Measurements from ENCODE around the gene LGMN.
A peak's percentile ranks its signal among the peaks of the same experiment; 100 is the strongest.

LGMN gene

DNA sequence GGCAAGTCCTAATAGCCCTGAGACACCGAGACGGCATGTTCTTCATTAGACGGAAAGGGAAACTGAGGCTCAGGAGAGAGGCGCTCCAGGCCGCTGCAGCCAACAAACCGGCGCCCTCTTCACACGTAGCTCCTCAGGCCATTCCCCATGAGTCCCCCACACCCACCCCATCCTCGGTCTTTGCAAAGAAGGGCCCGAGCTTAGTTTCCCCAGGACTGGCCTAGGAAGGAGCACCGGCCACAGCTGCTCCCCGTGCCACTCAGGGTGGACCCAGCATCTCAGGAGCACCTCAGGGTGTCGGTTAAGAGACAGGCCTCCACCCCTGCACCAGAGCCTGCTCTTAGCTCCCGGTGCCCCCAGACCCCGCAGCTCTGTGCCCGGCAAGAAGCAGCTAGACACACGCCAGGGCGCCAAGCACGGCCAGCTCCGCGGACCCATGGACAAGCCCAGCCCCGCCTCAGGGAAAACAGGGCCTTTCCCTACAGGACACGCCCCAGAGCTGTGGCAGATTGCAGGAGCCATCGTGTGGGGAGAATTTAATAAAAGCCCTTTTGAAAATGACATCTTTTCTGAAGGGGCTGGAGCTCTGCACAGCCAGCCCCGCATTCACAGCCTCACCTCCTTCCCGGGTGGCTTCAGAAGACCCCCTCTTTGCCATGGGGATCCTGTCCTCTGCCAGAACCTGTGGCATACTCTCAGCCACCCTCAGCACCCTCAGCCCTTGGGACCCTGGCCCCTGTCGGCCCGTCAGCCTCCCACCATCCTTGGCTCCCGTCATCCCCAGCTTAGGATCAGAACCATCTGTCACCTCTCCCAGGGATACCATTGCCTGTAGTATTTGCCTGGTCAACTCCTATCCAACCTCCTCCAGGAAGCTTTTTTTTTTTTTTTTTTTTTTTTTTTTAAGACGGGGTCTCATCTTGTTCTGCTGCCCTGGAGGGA, 59.7 kb downstream of the LGMN start:
- CTCF ChIA-PET: interaction anchor here (0.8 to 14.9 kb wide), 12 partner anchors 12 to 583 kb away, joined by 3 to 402 read pairs (median 5); partner anchors contain the start of genes ATXN3, GOLGA5 and LGMN
- TF ChIP-seq, protein P1, sequence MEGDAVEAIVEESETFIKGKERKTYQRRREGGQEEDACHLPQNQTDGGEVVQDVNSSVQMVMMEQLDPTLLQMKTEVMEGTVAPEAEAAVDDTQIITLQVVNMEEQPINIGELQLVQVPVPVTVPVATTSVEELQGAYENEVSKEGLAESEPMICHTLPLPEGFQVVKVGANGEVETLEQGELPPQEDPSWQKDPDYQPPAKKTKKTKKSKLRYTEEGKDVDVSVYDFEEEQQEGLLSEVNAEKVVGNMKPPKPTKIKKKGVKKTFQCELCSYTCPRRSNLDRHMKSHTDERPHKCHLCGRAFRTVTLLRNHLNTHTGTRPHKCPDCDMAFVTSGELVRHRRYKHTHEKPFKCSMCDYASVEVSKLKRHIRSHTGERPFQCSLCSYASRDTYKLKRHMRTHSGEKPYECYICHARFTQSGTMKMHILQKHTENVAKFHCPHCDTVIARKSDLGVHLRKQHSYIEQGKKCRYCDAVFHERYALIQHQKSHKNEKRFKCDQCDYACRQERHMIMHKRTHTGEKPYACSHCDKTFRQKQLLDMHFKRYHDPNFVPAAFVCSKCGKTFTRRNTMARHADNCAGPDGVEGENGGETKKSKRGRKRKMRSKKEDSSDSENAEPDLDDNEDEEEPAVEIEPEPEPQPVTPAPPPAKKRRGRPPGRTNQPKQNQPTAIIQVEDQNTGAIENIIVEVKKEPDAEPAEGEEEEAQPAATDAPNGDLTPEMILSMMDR (IDR thresholded peaks at IDR 0.05; ENCODE audit: insufficient read depth, low read length, missing control alignments): no peak
- DNase-seq (ENCODE audit: low read depth, low spot score): no peak
- no peak overlapping the region for H3K4me3 ChIP-seq (ENCODE audit: low read depth, low read length)
- POLR2A ChIA-PET: no interaction called here

- DNase-seq (ENCODE audit: low read depth, low spot score): no peak
- TF ChIP-seq, protein P1 (IDR thresholded peaks at IDR 0.05; ENCODE audit: insufficient read depth, low read length, missing control alignments): no peak
- CTCF ChIA-PET: interaction anchor here (0.8 to 14.9 kb wide), 20 partner anchors 12 to 582 kb away, joined by 3 to 402 read pairs (median 9); partner anchors contain the start of genes ATXN3, GOLGA5 and LGMN
- no peak overlapping the region for H3K4me3 ChIP-seq (ENCODE audit: low read depth, low read length)
- POLR2A ChIA-PET: no interaction called here
Observed at GRCh38 chr14:92687681-92688433, 60.6 kb downstream of the LGMN start.

GRCh38 chr14:92686900-92687427, 61.5 kb downstream of the LGMN start:
- TF ChIP-seq, protein P1 (IDR thresholded peaks at IDR 0.05; ENCODE audit: insufficient read depth, low read length, missing control alignments): peak; percentile 99
- no peak for DNase-seq (ENCODE audit: low read depth, low spot score)
- H3K4me3 ChIP-seq (ENCODE audit: low read depth, low read length): peak overlapping the region; percentile 30; the same call in 1 of the 2 replicates
- ChIA-PET POLR2A (interaction anchor here (1.5 kb wide), 1 partner anchor 99 kb away, joined by 5 read pairs; no protein-coding TSS in a partner anchor), CTCF (interaction anchor here (0.6 to 14.9 kb wide), 75 partner anchors 9 to 581 kb away, joined by 3 to 402 read pairs (median 4); partner anchors contain the start of genes ATXN3, GOLGA5, LGMN and NDUFB1)

DNA sequence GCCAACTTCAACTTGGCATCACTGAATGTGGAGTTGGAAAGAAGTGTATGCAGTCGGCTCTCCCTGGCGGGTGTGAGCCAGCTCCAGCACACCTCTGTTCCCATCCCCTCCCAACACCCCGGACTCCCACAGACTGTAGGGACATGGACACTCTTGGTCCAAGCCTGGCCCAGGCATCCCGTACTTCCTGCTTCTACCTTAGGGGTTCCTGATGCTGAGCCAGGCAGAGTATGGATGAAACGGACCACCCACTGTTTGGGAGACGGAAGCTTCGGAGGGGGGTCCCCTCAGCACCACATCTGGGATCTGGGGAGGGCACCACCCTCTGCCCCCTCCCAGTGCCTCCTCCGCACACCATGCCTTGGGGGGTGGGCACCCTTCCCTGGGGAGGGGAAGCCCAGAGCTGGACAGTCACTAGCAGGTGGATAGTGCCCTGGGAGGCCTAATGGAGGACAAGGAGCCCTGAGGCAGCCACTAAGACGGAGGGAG, 62.0 kb downstream of the LGMN start:
- ChIA-PET CTCF (interaction anchor here (0.7 to 14.9 kb wide), 72 partner anchors 9 to 580 kb away, joined by 3 to 402 read pairs (median 4); partner anchors contain the start of genes ATXN3, GOLGA5, LGMN and NDUFB1), POLR2A (interaction anchor here (1.0 to 1.5 kb wide), 2 partner anchors 14 to 100 kb away, joined by 3 to 5 read pairs; no protein-coding TSS in a partner anchor)
- DNase-seq (ENCODE audit: low read depth, low spot score): no peak
- TF ChIP-seq, protein P1 (IDR thresholded peaks at IDR 0.05; ENCODE audit: insufficient read depth, low read length, missing control alignments): no peak
- H3K4me3 ChIP-seq (ENCODE audit: low read depth, low read length): no peak overlapping the region

DNA sequence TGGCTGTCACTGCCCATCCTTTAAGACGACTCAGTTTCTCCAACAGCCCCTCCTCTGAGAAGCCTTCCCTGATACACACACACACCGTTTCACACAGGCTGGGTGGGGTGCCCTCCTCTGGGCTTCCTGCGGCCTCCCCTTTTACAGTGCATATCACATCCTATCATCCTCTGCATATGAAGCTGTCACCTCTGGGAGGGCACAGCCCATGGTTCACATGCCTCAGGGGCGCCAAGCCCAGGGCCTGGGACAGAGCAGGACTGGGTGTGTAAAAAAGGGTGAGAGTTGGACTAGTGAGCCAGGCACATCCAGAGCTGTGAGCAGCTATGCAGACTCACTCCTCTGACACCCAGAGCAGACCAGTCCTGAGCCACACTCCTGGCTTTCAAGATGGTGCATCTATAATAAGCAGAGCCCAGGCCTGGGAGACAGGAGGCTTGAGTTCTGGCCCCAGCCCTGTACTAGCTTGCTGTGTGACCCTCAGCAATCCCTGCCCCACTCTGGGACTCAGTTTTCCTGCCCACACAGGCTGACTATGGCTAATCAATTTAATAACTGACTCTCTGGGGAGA, 62.6 kb downstream of the LGMN start:
- H3K4me3 ChIP-seq (ENCODE audit: low read depth, low read length): no peak overlapping the region
- ChIA-PET POLR2A (interaction anchor here (1.0 to 1.5 kb wide), 2 partner anchors 13 to 100 kb away, joined by 3 to 5 read pairs; no protein-coding TSS in a partner anchor), CTCF (interaction anchor here (0.6 to 14.9 kb wide), 50 partner anchors 9 to 562 kb away, joined by 3 to 402 read pairs (median 6); partner anchors contain the start of genes GOLGA5 and LGMN)
- TF ChIP-seq, protein P1 (IDR thresholded peaks at IDR 0.05; ENCODE audit: insufficient read depth, low read length, missing control alignments): no peak
- no peak for DNase-seq (ENCODE audit: low read depth, low spot score)
